Activated CD8-positive, alpha-beta memory T cell treated with anti-CD3 and anti-CD28 coated beads, Interleukin-2, amount 50 U/mL, for 4 hours (primary cell): ENCODE measurements around the gene ERO1A.
"Not testable (repeated sequence)": the region's sequence is repeated elsewhere in the genome, so short reads cannot be mapped to it uniquely, and the experiment has no call there.

Experiments
- DNase-seq: peaks from one replicate; pipeline ENCODE4 v3.0.0-alpha.2; 2020

Gene ERO1A

GRCh38 chr14:52695481-52696091, at the start of gene ERO1A:
Gene ERO1A, minus strand, starts transcription at chr14:52695558. Its CDS starts 77 bp downstream, at chr14:52695481.
- DNase-seq = peak; percentile 66

- DNase-seq = no peak
These were observed 46.5 kb upstream of the ERO1A start for GRCh38 chr14:52741865-52742264.

- no peak for DNase-seq
These were observed 45.4 kb upstream of the ERO1A start for GRCh38 chr14:52740751-52741150.

- DNase-seq = no peak
These were observed 43.1 kb upstream of the ERO1A start for GRCh38 chr14:52738409-52738808.

GRCh38 chr14:52735921-52736489, 40.6 kb upstream of the ERO1A start:
- no peak for DNase-seq

- no peak for DNase-seq
These were observed 38.5 kb upstream of the ERO1A start for GRCh38 chr14:52733824-52734223.

- no peak for DNase-seq
These were observed 35.4 kb upstream of the ERO1A start for GRCh38 chr14:52730709-52731111.

GRCh38 chr14:52729925-52730708, 34.8 kb upstream of the ERO1A start, which contains the start of gene STYX:
Gene STYX, plus strand, starts transcription at chr14:52730166. Its CDS starts 309 bp downstream, at chr14:52730475.
- peak; percentile 98 for DNase-seq

- no peak for DNase-seq
These were observed 34.2 kb upstream of the ERO1A start for GRCh38 chr14:52729585-52729924.

- not testable (repeated sequence) for DNase-seq
These were observed 33.7 kb upstream of the ERO1A start for GRCh38 chr14:52729035-52729434.

- not testable (repeated sequence) for DNase-seq
These were observed 32.2 kb upstream of the ERO1A start for GRCh38 chr14:52727509-52727908.

- DNase-seq = no peak
These were observed 28.9 kb upstream of the ERO1A start for GRCh38 chr14:52724360-52724644.

- no peak for DNase-seq
These were observed 28.4 kb upstream of the ERO1A start for GRCh38 chr14:52723514-52724359.

- DNase-seq = no peak
These were observed 20.8 kb upstream of the ERO1A start for GRCh38 chr14:52716155-52716554.

- DNase-seq = no peak
These were observed 16.3 kb upstream of the ERO1A start for GRCh38 chr14:52711666-52712065.

GRCh38 chr14:52706724-52707706, 11.7 kb upstream of the ERO1A start, which contains the start of gene PSMC6:
Gene PSMC6, plus strand, starts transcription at chr14:52707200. Its CDS starts 20 bp downstream, at chr14:52707220.
- DNase-seq = peak; percentile 95

- peak; percentile 38 for DNase-seq
These were observed 10.9 kb upstream of the ERO1A start for GRCh38 chr14:52706286-52706685.

- no peak for DNase-seq
These were observed 8.3 kb upstream of the ERO1A start for GRCh38 chr14:52703664-52704063.

GRCh38 chr14:52703225-52703624, 7.9 kb upstream of the ERO1A start:
- no peak for DNase-seq

GRCh38 chr14:52701223-52701622, 5.9 kb upstream of the ERO1A start:
- no peak for DNase-seq

GRCh38 chr14:52700701-52701172, 5.4 kb upstream of the ERO1A start:
- DNase-seq = no peak
